Endothelial cell of umbilical vein (primary cell): ENCODE measurements around the gene TFDP1. TPM values are rescaled to one million over a fixed set of nuclear protein-coding genes. Genes with fewer than 3 reads are reported as not detected.

ENCODE experiments used
- BruUV-seq: library from RNA; stranded (reverse); fragments of 400-500 nt; replicated peaks from 2 replicates; lab custom pipeline; 2021; lab: Mats Ljungman, UMichigan
- CTCF ChIA-PET: fragments of 300-600, 350-600 bp; sonication (Branson Sonifier 250); formaldehyde crosslinking; loops from one replicate; lab custom pipeline; 2021; ENCODE audit warnings: antibody characterized with exemption, inconsistent platforms; lab: Charles Lee
- POLR2A ChIA-PET: fragments of 300-600, 350-600 bp; sonication (Branson Sonifier 250); formaldehyde crosslinking; loops from one replicate; lab custom pipeline; 2021; ENCODE audit warnings: antibody characterized with exemption, inconsistent platforms; lab: Charles Lee
- DNase-seq: peaks from one replicate; pipeline ENCODE4 v3.0.0-alpha.2; 2011; ENCODE audit warnings: low read depth, low spot score
- FAIRE-seq: peaks from 2 replicates; lab custom pipeline; 2011; peaks lifted over from hg19 to GRCh38; lab: Jason Lieb, UNC
- H2AFZ ChIP-seq: 2 replicates; pipeline ENCODE4 v1.6.0; 2012; ENCODE audit warnings: low read depth, low read length, control low read depth, inconsistent platforms
- H3K27ac ChIP-seq: 2 replicates; pipeline ENCODE4 v1.5.1; 2011; ENCODE audit warnings: low read depth, mild to moderate bottlenecking, control low read depth, low read length, moderate library complexity; ENCODE audit not compliant: insufficient read depth
- H3K27me3 ChIP-seq, 2 experiments: 2 replicates each; pipeline versions ENCODE4 v1.6.0 to v1.6.1; 2011; ENCODE audit warnings: low read length in 2 of 2, mixed read lengths in 1 of 2; ENCODE audit not compliant: control insufficient read depth in 2 of 2, insufficient read depth in 2 of 2
- H3K36me3 ChIP-seq, 2 experiments: 2 replicates in 1 of 2; 3 replicates in 1 of 2; pipeline ENCODE4 v1.5.1; 2011; ENCODE audit warnings: low read length in 2 of 2, mild to moderate bottlenecking in 1 of 2, moderate library complexity in 1 of 2; ENCODE audit not compliant: control insufficient read depth in 2 of 2, insufficient read depth in 2 of 2; ENCODE audit errors: extremely low read depth in 1 of 2
- H3K4me1 ChIP-seq: 3 replicates; pipeline ENCODE4 v1.5.1; 2011; ENCODE audit warnings: mild to moderate bottlenecking, low read length; ENCODE audit not compliant: control insufficient read depth, insufficient read depth; ENCODE audit errors: extremely low read depth
- H3K4me2 ChIP-seq: 2 replicates; pipeline ENCODE4 v1.6.1; 2011; ENCODE audit warnings: low read length, control low read depth, mixed read lengths; ENCODE audit not compliant: insufficient read depth
- H3K4me3 ChIP-seq, 3 experiments: fragments of 200-600 bp in 1 of 3; sonication (generic), shearing (Covaris generic) in 1 of 3; replicated peaks in 1 of 3; 2 replicates each; pipeline ENCODE4 v1.5.1; 2011 to 2016; ENCODE audit warnings: control low read depth in 3 of 3, low read length in 3 of 3, mild to moderate bottlenecking in 2 of 3, inconsistent platforms in 1 of 3, low read depth in 1 of 3, moderate library complexity in 1 of 3; ENCODE audit not compliant: insufficient read depth in 1 of 3
- H3K79me2 ChIP-seq: 2 replicates; pipeline ENCODE4 v1.6.0; 2012; ENCODE audit warnings: low read length, inconsistent platforms; ENCODE audit not compliant: control insufficient read depth, insufficient read depth
- H3K9ac ChIP-seq: replicated peaks from 2 replicates; pipeline ENCODE3; 2011; ENCODE audit warnings: low read length, control low read depth; ENCODE audit not compliant: insufficient read depth; ENCODE audit errors: extremely low read depth
- H3K9me1 ChIP-seq: replicated peaks from 3 replicates; pipeline ENCODE4 v1.6.0; 2011; ENCODE audit warnings: mild to moderate bottlenecking, low read length; ENCODE audit not compliant: control insufficient read depth, insufficient read depth; ENCODE audit errors: extremely low read depth
- H3K9me3 ChIP-seq: replicated peaks from 2 replicates; pipeline ENCODE4 v1.5.1; 2012; ENCODE audit warnings: low read length, inconsistent platforms; ENCODE audit not compliant: control insufficient read depth, insufficient read depth
- H4K20me1 ChIP-seq: replicated peaks from 2 replicates; pipeline ENCODE3; 2011; ENCODE audit warnings: mild to moderate bottlenecking, low read length; ENCODE audit not compliant: control insufficient read depth, insufficient read depth; ENCODE audit errors: extremely low read depth
- CTCF ChIP-seq, 2 donors: IDR thresholded peaks; 1 replicate in 1 of 2; 2 replicates in 1 of 2; pipeline ENCODE4 v1.5.1; 2011; ENCODE audit warnings: low read length in 2 of 2, mild to moderate bottlenecking in 2 of 2, moderate library complexity in 2 of 2, control low read depth in 1 of 2, inconsistent platforms in 1 of 2, low read depth in 1 of 2; ENCODE audit not compliant: insufficient read depth in 1 of 2; ENCODE audit errors: extremely low read depth in 1 of 2
- EZH2 ChIP-seq: IDR thresholded peaks from 2 replicates; pipeline ENCODE4 v1.6.1; 2012; ENCODE audit warnings: borderline replicate concordance, low read depth, mild to moderate bottlenecking, moderate library complexity, low read length, inconsistent platforms; ENCODE audit not compliant: severe bottlenecking
- FOS ChIP-seq: IDR thresholded peaks from 2 replicates; pipeline ENCODE4 v1.6.1; 2011; ENCODE audit warnings: mild to moderate bottlenecking, low read length, moderate library complexity, borderline replicate concordance; ENCODE audit not compliant: insufficient read depth
- GATA2 ChIP-seq: IDR thresholded peaks from 2 replicates; pipeline ENCODE4 v1.7.0; 2011; ENCODE audit warnings: low read depth, mild to moderate bottlenecking, moderate library complexity, mixed read lengths, low read length; ENCODE audit not compliant: insufficient read length, insufficient read depth
- MAX ChIP-seq: IDR thresholded peaks from 2 replicates; pipeline ENCODE4 v1.6.1; 2011; ENCODE audit not compliant: insufficient read depth, insufficient read length
- MYC ChIP-seq: IDR thresholded peaks from one replicate; pipeline ENCODE4 v1.6.1; 2011; ENCODE audit warnings: mild to moderate bottlenecking, low read depth, low read length
- POLR2A ChIP-seq: IDR thresholded peaks from 2 replicates; pipeline ENCODE4 v1.6.1; 2012; ENCODE audit warnings: low read depth, mild to moderate bottlenecking, control low read depth, low read length
- POLR2AphosphoS5 ChIP-seq: IDR thresholded peaks from 2 replicates; pipeline ENCODE4 v1.6.1; 2012; ENCODE audit warnings: low read depth, mild to moderate bottlenecking, control low read depth, low read length, moderate library complexity; ENCODE audit not compliant: insufficient read depth
- dilution Hi-C: fragments of 300-500 bp; cut with MboI; formaldehyde crosslinking; loops from one replicate; pipeline ENCODE4 v1.15.0; 2019; ENCODE audit warnings: low sequenced_read_pairs; ENCODE audit not compliant: extremely low pct_ligation_motif_present
- intact Hi-C: fragments of 100-400 bp; cut with micrococcal nuclease; formaldehyde crosslinking; loops from one replicate; pipeline ENCODE4 v1.10.0; 2022
- polyA plus RNA-seq, 4 experiments: library from polyadenylated mRNA; depleted of rRNA in 3 of 4; stranded (reverse) in 3 of 4; unstranded in 1 of 4; fragments of >200 nt; gene quantifications; 2 replicates each; pipeline versions ENCODE4 v1.2.1 to v1.2.3, GENCODE V29; 2011 to 2012; ENCODE audit warnings: missing spikeins in 1 of 4
- total RNA-seq: library from RNA; stranded (reverse); gene quantifications from 2 replicates; pipeline ENCODE4 v1.2.3, GENCODE V29; 2021

TFDP1 gene
- total and polyA plus RNA-seq, 2 donors (not counting 3 experiments of a cell fraction or from before 2014, with no cell fraction given), result 64.3 to 137 TPM

GRCh38 chr13:113548171-113548641 lies 36.3 kb upstream of the TFDP1 start:
- H3K79me2 ChIP-seq, result peaks cover 35% of the 10 kb centered on the region

GRCh38 chr13:113548778-113549621 lies 35.6 kb upstream of the TFDP1 start:
- no peaks in the 10 kb centered on the region for H4K20me1 ChIP-seq
- TF ChIP-seq EZH2, result no peak
- no peak for TF ChIP-seq MYC
- TF ChIP-seq POLR2AphosphoS5, result no peak
- no peak for TF ChIP-seq CTCF (IDR thresholded peaks at IDR 0.05; ENCODE audit: extremely low read depth in 1 of 2, insufficient read depth in 1 of 2, low read depth in 1 of 2, low read length in 2 of 2)
- TF ChIP-seq FOS, result no peak
- no peak for TF ChIP-seq GATA2
- no peak for TF ChIP-seq POLR2A
- no peak for TF ChIP-seq MAX
- peaks cover 3 to 19% of the 10 kb centered on the region in 2 experiments for H3K36me3 ChIP-seq
- no peak for DNase-seq
- no peak overlapping the region for H3K4me3 ChIP-seq
- no peak overlapping the region for H3K9ac ChIP-seq
- POLR2A ChIA-PET, result no interaction called here
- BruUV-seq, result no TSS peak
- CTCF ChIA-PET, result interaction anchor here (0.9 to 1.4 kb wide), 2 partner anchors 13 to 91 kb away, joined by 4 to 10 read pairs; no protein-coding TSS in a partner anchor
- H3K4me2 ChIP-seq, result no peak overlapping the region
- no peaks in the 10 kb centered on the region for H3K9me3 ChIP-seq
- peaks cover 43% of the 10 kb centered on the region for H3K4me1 ChIP-seq
- intact Hi-C loops, result no loop called here
- no peaks in the 10 kb centered on the region for H3K27me3 ChIP-seq
- H3K79me2 ChIP-seq, result peaks cover 31% of the 10 kb centered on the region
- dilution Hi-C loops, result no loop called here
- no peak overlapping the region for H3K27ac ChIP-seq
- H2AFZ ChIP-seq, result no peak overlapping the region
- no peak for FAIRE-seq
- no peaks in the 10 kb centered on the region for H3K9me1 ChIP-seq

More at GRCh38 chr13:113548171-113548641, 36.3 kb upstream of the TFDP1 start:
- dilution Hi-C loops, result no loop called here
- peaks cover 3 to 19% of the 10 kb centered on the region in 2 experiments for H3K36me3 ChIP-seq
- BruUV-seq, result no TSS peak
- H3K4me1 ChIP-seq, result peaks cover 37% of the 10 kb centered on the region
- ChIA-PET CTCF (interaction anchor here (5.3 kb wide), 1 partner anchor 13 kb away, joined by 45 read pairs; no protein-coding TSS in a partner anchor), POLR2A (no interaction called here)
- FAIRE-seq (no peak), DNase-seq (no peak)
- intact Hi-C loops, result no loop called here
- H3K27me3 ChIP-seq, result no peaks in the 10 kb centered on the region
- no peak overlapping the region for H2AFZ ChIP-seq
- TF ChIP-seq EZH2 (no peak), MAX (no peak)
- no peak overlapping the region for H3K4me2 ChIP-seq
- no peak overlapping the region for H3K9ac ChIP-seq
- no peaks in the 10 kb centered on the region for H3K9me1 ChIP-seq
- no peak overlapping the region for H3K27ac ChIP-seq
- no peaks in the 10 kb centered on the region for H3K9me3 ChIP-seq
- H4K20me1 ChIP-seq, result no peaks in the 10 kb centered on the region
- H3K4me3 ChIP-seq, result no peak overlapping the region
